ENCODE data around the gene HIGD1C.
"Not testable (repeated sequence)": the region's sequence is repeated elsewhere in the genome, so short reads cannot be mapped to it uniquely, and the experiment has no call there.

GRCh38 chr12:50930477-50930876 lies 21.9 kb upstream of the HIGD1C start:
- not testable (repeated sequence) for TF ChIP-seq CTCF (IDR thresholded peaks at IDR 0.05); POLR2A (IDR thresholded peaks at IDR 0.05; ENCODE audit: low read depth); POLR2AphosphoS5 (IDR thresholded peaks at IDR 0.05); EP300 (IDR thresholded peaks at IDR 0.05)

Data from esophagus muscularis mucosa (tissue), 4 donors.